ENCODE measurements around the gene NUP62. TPM values are rescaled to one million over a fixed set of nuclear protein-coding genes. Genes with fewer than 3 reads are reported as not detected.

NUP62 gene
- total and polyA plus RNA-seq, 2 of the 8 experiments (the other 6 are each of a cell fraction or from before 2014, with no cell fraction given) = 50.0 to 107 TPM

- Histone ChIP-seq H3K4me3 (ENCODE audit: extremely low read depth in 1 of 4, insufficient read depth in 2 of 4, low read depth in 3 of 4, low read length in 4 of 4) (peak overlapping the region; percentile 70 to 95 (median 91); a peak in 7 of 8 replicates), H3K9ac (replicated peaks in 1 of 4; ENCODE audit: extremely low read depth in 1 of 4, low read depth in 3 of 4, low read length in 3 of 4) (peak overlapping the region in 3 of 4 experiments; percentile 66 to 98 (median 97); a peak in 6 of 7 replicates)
- no peak for FAIRE-seq
Measured at GRCh38 chr19:49878744-49879070, 50.6 kb downstream of the NUP62 start.

More at GRCh38 chr19:49878744-49879070, 50.6 kb downstream of the NUP62 start:
- ChIA-PET POLR2A (ENCODE audit: partially characterized antibody) (interaction anchor here (1.2 to 6.2 kb wide), 5 partner anchors 10 to 51 kb away, joined by 3 to 76 read pairs (median 39); partner anchors contain the start of genes ATF5, NUP62 and PNKP), CTCF (ENCODE audit: partially characterized antibody) (interaction anchor here (0.7 to 1.5 kb wide), 2 partner anchors 75 to 189 kb away, joined by 3 read pairs; partner anchors contain the start of gene ADM5)
- H3K23me2 ChIP-seq (ENCODE audit: low read depth, low read length) = peaks cover 16% of the 10 kb centered on the region
- H3K27me3 ChIP-seq (replicated peaks in 1 of 4; ENCODE audit: control insufficient read depth in 3 of 4, extremely low read depth in 1 of 4, insufficient read depth in 3 of 4, low read length in 3 of 4) = no peaks in the 10 kb centered on the region
- H3K36me3 ChIP-seq (ENCODE audit: control insufficient read depth in 2 of 4, insufficient read depth in 4 of 4, low read length in 3 of 4) = peaks cover 19 to 44% (median 37%) of the 10 kb centered on the region in 4 experiments
- H3K14ac ChIP-seq (ENCODE audit: insufficient read length) = no peak overlapping the region
- H2BK5ac ChIP-seq (ENCODE audit: low read depth, low read length) = peak overlapping the region; percentile 79; the same call in 1 of the 2 replicates
- H2BK12ac ChIP-seq (ENCODE audit: low read depth, low read length) = no peak overlapping the region; the same call in 1 of the 2 replicates
- H3K79me2 ChIP-seq (ENCODE audit: control insufficient read depth in 1 of 2, insufficient read depth in 2 of 2, low read length in 2 of 2) = peaks cover 0 to 30% of the 10 kb centered on the region in 2 experiments; a peak in 2 of 4 replicates
- 0 out of 2 replicates have a peak overlapping the region, but pooled peaks have one; percentile 28 for H3K18ac ChIP-seq (ENCODE audit: extremely low read depth, low read length)
- H2BK120ac ChIP-seq (replicated peaks; ENCODE audit: low read depth, low read length) = no peak overlapping the region
- H2BK15ac ChIP-seq (ENCODE audit: low read length) = no peak overlapping the region
- no peak overlapping the region for H4K8ac ChIP-seq (ENCODE audit: extremely low read depth, insufficient read depth, low read length)
- no peak overlapping the region for H4K91ac ChIP-seq (replicated peaks; ENCODE audit: insufficient read length, low read length)
- H3K4me2 ChIP-seq (ENCODE audit: insufficient read depth in 1 of 2, low read depth in 2 of 2, low read length in 2 of 2) = peak overlapping the region; percentile 90 to 92
- peak overlapping the region; percentile 87 for H3K27ac ChIP-seq (ENCODE audit: low read depth, low read length)
- H2AFZ ChIP-seq (ENCODE audit: low read length) = no peak overlapping the region
- H4K5ac ChIP-seq (ENCODE audit: insufficient read length, low read depth, low read length) = no peak overlapping the region
- H2AK5ac ChIP-seq (ENCODE audit: low read depth, low read length) = peak overlapping the region; percentile 75; the same call in 1 of the 2 replicates
- no peak overlapping the region for H3K4ac ChIP-seq (replicated peaks; ENCODE audit: insufficient read length, low read depth, low read length)
- H3K4me1 ChIP-seq (replicated peaks in 1 of 4; ENCODE audit: control insufficient read depth in 3 of 4, insufficient read depth in 4 of 4, low read length in 3 of 4) = peaks cover 0 to 13% (median 7%) of the 10 kb centered on the region in 4 experiments; a peak in 6 of 7 replicates
- H2BK20ac ChIP-seq (ENCODE audit: low read length) = no peak overlapping the region
- no peak overlapping the region for H3K56ac ChIP-seq (replicated peaks; ENCODE audit: insufficient read length, low read depth, low read length)
- H4K20me1 ChIP-seq (replicated peaks in 1 of 2; ENCODE audit: control insufficient read depth in 1 of 2, insufficient read depth in 2 of 2, low read length in 2 of 2) = peaks cover 10 to 16% of the 10 kb centered on the region in 2 experiments
- H3K79me1 ChIP-seq (ENCODE audit: low read depth, low read length) = peaks cover 16% of the 10 kb centered on the region
- DNase-seq (ENCODE audit: low read depth in 1 of 2, low spot score in 2 of 2) = no peak
- 81% methylated on average over 9 of the region's 9 CpGs; no CpG with 5 or more reads in 1 of the 2 experiments for WGBS, 2 experiments (ENCODE audit: extremely low coverage in 1 of 2, insufficient coverage in 1 of 2, insufficient read length in 1 of 2, insufficient replicate concordance in 2 of 2, low coverage in 1 of 2, low lambda C conversion rate in 2 of 2, missing lambda C conversion rate in 1 of 2)
- no peaks in the 10 kb centered on the region for H3K9me3 ChIP-seq (ENCODE audit: insufficient read depth in 2 of 2, low read depth in 1 of 2, low read length in 1 of 2)
- no peak overlapping the region for H3K23ac ChIP-seq (ENCODE audit: insufficient read length)

Data from H1 (cell line).